Neural cell (in vitro differentiated cells): Measurements from ENCODE around the gene MYO3B. TPM values are rescaled to one million over a fixed set of nuclear protein-coding genes. Genes with fewer than 3 reads are reported as not detected.

Experiments
- H2AFZ ChIP-seq: fragments of 200-600, 300-800 bp; sonication (generic), shearing (Covaris generic); 2 replicates; pipeline ENCODE4 v1.6.0; 2014; ENCODE audit warnings: low read depth, mild to moderate bottlenecking, antibody characterized with exemption, low read length, moderate library complexity
- H3F3A ChIP-seq: fragments of 200-600 bp; shearing (Covaris generic); 2 replicates; pipeline ENCODE4 v1.6.1; 2016; ENCODE audit warnings: mild to moderate bottlenecking, moderate library complexity, mixed read lengths, antibody characterized with exemption, low read length; ENCODE audit not compliant: insufficient read depth, poor library complexity, severe bottlenecking
- H3K27ac ChIP-seq: fragments of 200-600, 300-800 bp; sonication (generic), shearing (Covaris generic); 2 replicates; pipeline ENCODE4 v1.5.1; 2014; ENCODE audit warnings: mild to moderate bottlenecking, low read length, moderate library complexity
- H3K27me3 ChIP-seq: fragments of 300-800, 200-600 bp; sonication (generic), shearing (Covaris generic); 2 replicates; pipeline ENCODE4 v1.6.0; 2014; ENCODE audit warnings: mild to moderate bottlenecking, low read depth, low read length, moderate library complexity; ENCODE audit not compliant: insufficient read depth
- H3K36me3 ChIP-seq: fragments of 300-800, 200-600 bp; sonication (generic), shearing (Covaris generic); 2 replicates; pipeline ENCODE4 v1.5.1; 2014; ENCODE audit warnings: mild to moderate bottlenecking, antibody characterized with exemption, low read length, moderate library complexity; ENCODE audit not compliant: insufficient read depth
- H3K4me2 ChIP-seq: fragments of 300-800, 200-600 bp; sonication (generic), shearing (Covaris generic); 2 replicates; pipeline ENCODE4 v1.6.0; 2014; ENCODE audit warnings: mild to moderate bottlenecking, low read length
- H3K4me3 ChIP-seq: fragments of 300-800, 200-600 bp; sonication (generic), shearing (Covaris generic); 2 replicates; pipeline ENCODE4 v1.5.1; 2014; ENCODE audit warnings: mild to moderate bottlenecking, low read length, moderate library complexity
- H3K79me2 ChIP-seq: fragments of 200-600 bp; shearing (Covaris generic); replicated peaks from 2 replicates; pipeline ENCODE4 v1.6.0; 2014; ENCODE audit warnings: mild to moderate bottlenecking, low read length, moderate library complexity; ENCODE audit not compliant: insufficient read depth
- H3K9ac ChIP-seq: fragments of 300-800, 200-600 bp; sonication (generic), shearing (Covaris generic); 2 replicates; pipeline ENCODE4 v1.6.1; 2016; ENCODE audit warnings: mild to moderate bottlenecking, low read length, mixed read lengths
- H3K9me2 ChIP-seq: fragments of 200-600 bp; shearing (Covaris generic); 2 replicates; pipeline ENCODE4 v1.6.1; 2016; ENCODE audit warnings: mild to moderate bottlenecking, low read length, mixed read lengths; ENCODE audit not compliant: insufficient read depth
- H3K9me3 ChIP-seq: fragments of 200-600, 300-800 bp; sonication (generic), shearing (Covaris generic); 2 replicates; pipeline ENCODE4 v1.6.1; 2016; ENCODE audit warnings: mild to moderate bottlenecking, mixed run types, low read length, moderate library complexity, mixed read lengths
- H4K20me1 ChIP-seq: fragments of 200-600 bp; shearing (Covaris generic); 2 replicates; pipeline ENCODE4 v1.6.1; 2016; ENCODE audit warnings: mild to moderate bottlenecking, mixed run types; ENCODE audit not compliant: insufficient read depth
- EP300 ChIP-seq: fragments of 450-650 bp; conservative IDR thresholded peaks from 2 replicates; pipeline ENCODE4 v1.6.1; 2014; ENCODE audit warnings: antibody characterized with exemption, mild to moderate bottlenecking, moderate library complexity; ENCODE audit not compliant: poor library complexity, severe bottlenecking
- EZH2 ChIP-seq: fragments of 200-600, 300-800 bp; shearing (Covaris generic), sonication (generic); IDR thresholded peaks from 2 replicates; pipeline ENCODE4 v1.6.1; 2014; ENCODE audit warnings: antibody characterized with exemption, low read length, borderline replicate concordance, mild to moderate bottlenecking; ENCODE audit not compliant: insufficient read depth, poor library complexity, severe bottlenecking
- MXI1 ChIP-seq: fragments of 450-650 bp; conservative IDR thresholded peaks from 2 replicates; pipeline ENCODE4 v1.6.1; 2014; ENCODE audit warnings: antibody characterized with exemption, mild to moderate bottlenecking; ENCODE audit not compliant: poor library complexity, severe bottlenecking
- POLR2AphosphoS5 ChIP-seq: IDR thresholded peaks from 2 replicates; pipeline ENCODE4 v1.6.1; 2012
- RAD21 ChIP-seq: fragments of 450-650 bp; conservative IDR thresholded peaks from 2 replicates; pipeline ENCODE4 v1.6.1; 2014; ENCODE audit warnings: antibody characterized with exemption, mild to moderate bottlenecking, moderate library complexity
- SMC3 ChIP-seq: fragments of 450-650 bp; conservative IDR thresholded peaks from 2 replicates; pipeline ENCODE4 v1.6.1; 2014; ENCODE audit warnings: antibody characterized with exemption, mild to moderate bottlenecking, moderate library complexity; ENCODE audit not compliant: poor library complexity
- TAF1 ChIP-seq: IDR thresholded peaks from 2 replicates; pipeline ENCODE4 v1.6.1; 2012; ENCODE audit warnings: low read depth
- polyA plus RNA-seq: library from polyadenylated mRNA; depleted of rRNA; stranded (reverse); fragments of >200 nt; gene quantifications from 2 replicates; pipeline ENCODE4 v1.2.3, GENCODE V29; 2014
- TF ChIP-seq, protein P1 (sequence below): fragments of 450-650 bp; IDR thresholded peaks from 2 replicates; pipeline ENCODE4 v1.5.1; 2014; ENCODE audit warnings: antibody characterized with exemption, mild to moderate bottlenecking, moderate library complexity; ENCODE audit not compliant: poor library complexity, severe bottlenecking
- TF ChIP-seq, protein P2 (sequence below): IDR thresholded peaks from 2 replicates; pipeline ENCODE4 v1.6.1; 2012; ENCODE audit warnings: borderline replicate concordance

MYO3B gene
- polyA plus RNA-seq, 1 donor from 2014 or later = 0.11 TPM

DNA sequence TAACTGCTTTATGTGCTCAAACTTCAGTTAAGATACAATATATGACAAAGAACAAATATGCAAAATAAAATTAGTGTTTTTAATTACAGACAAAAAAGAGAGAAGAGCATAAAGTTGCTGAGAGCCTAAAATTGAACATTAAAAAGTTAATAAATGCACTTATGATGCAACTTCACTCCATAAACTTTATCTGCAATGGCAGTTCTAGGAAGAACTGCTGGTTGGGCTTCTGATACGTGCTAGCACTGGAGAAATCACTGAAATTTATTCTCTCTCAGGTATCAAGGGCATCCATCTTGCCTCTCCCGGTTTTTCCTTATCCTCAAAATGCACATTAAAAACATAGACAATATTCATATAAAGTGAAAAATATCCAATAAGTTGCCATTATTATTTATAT is 35.7 kb downstream of the MYO3B start:
- Histone ChIP-seq H3K36me3 (no peaks in the 10 kb centered on the region), H3K4me3 (no peak overlapping the region), H3K9ac (no peak overlapping the region), H3K27me3 (no peaks in the 10 kb centered on the region), H3F3A (no peaks in the 10 kb centered on the region), H4K20me1 (no peaks in the 10 kb centered on the region), H3K9me3 (no peaks in the 10 kb centered on the region), H3K4me2 (no peak overlapping the region), H3K27ac (no peak overlapping the region), H2AFZ (no peak overlapping the region), H3K9me2 (no peaks in the 10 kb centered on the region), H3K79me2 (no peaks in the 10 kb centered on the region)
- TF ChIP-seq MXI1 (no peak), EP300 (no peak), TAF1 (no peak)
- TF ChIP-seq, protein P1, sequence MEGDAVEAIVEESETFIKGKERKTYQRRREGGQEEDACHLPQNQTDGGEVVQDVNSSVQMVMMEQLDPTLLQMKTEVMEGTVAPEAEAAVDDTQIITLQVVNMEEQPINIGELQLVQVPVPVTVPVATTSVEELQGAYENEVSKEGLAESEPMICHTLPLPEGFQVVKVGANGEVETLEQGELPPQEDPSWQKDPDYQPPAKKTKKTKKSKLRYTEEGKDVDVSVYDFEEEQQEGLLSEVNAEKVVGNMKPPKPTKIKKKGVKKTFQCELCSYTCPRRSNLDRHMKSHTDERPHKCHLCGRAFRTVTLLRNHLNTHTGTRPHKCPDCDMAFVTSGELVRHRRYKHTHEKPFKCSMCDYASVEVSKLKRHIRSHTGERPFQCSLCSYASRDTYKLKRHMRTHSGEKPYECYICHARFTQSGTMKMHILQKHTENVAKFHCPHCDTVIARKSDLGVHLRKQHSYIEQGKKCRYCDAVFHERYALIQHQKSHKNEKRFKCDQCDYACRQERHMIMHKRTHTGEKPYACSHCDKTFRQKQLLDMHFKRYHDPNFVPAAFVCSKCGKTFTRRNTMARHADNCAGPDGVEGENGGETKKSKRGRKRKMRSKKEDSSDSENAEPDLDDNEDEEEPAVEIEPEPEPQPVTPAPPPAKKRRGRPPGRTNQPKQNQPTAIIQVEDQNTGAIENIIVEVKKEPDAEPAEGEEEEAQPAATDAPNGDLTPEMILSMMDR = no peak

- H3K9ac ChIP-seq = no peak overlapping the region
- no peak overlapping the region for H3K4me2 ChIP-seq
- H3K27me3 ChIP-seq = no peaks in the 10 kb centered on the region
- H3K36me3 ChIP-seq = no peaks in the 10 kb centered on the region
- H3K4me3 ChIP-seq = no peak overlapping the region
- peak overlapping the region; percentile 40 for H3K27ac ChIP-seq
- no peaks in the 10 kb centered on the region for H4K20me1 ChIP-seq
- no peaks in the 10 kb centered on the region for H3K79me2 ChIP-seq
- H2AFZ ChIP-seq = no peak overlapping the region
- no peaks in the 10 kb centered on the region for H3K9me2 ChIP-seq
- TF ChIP-seq RAD21 = no peak
- TF ChIP-seq EP300 = peak; percentile 52
- no peaks in the 10 kb centered on the region for H3F3A ChIP-seq
- no peaks in the 10 kb centered on the region for H3K9me3 ChIP-seq
These were observed 36.5 kb downstream of the MYO3B start for GRCh38 chr2:170214309-170214948.

- H3K4me2 ChIP-seq = no peak overlapping the region
- peak overlapping the region; percentile 40 for H3K27ac ChIP-seq
- no peaks in the 10 kb centered on the region for H3K79me2 ChIP-seq
- H3K9me2 ChIP-seq = no peaks in the 10 kb centered on the region
- no peak overlapping the region for H3K9ac ChIP-seq
- no peaks in the 10 kb centered on the region for H3F3A ChIP-seq
- no peaks in the 10 kb centered on the region for H4K20me1 ChIP-seq
- no peak for TF ChIP-seq EZH2
- no peak for TF ChIP-seq RAD21
- no peak for TF ChIP-seq EP300
- TF ChIP-seq POLR2AphosphoS5 = no peak
- TF ChIP-seq, protein P1 = no peak
- no peak for TF ChIP-seq TAF1
- TF ChIP-seq SMC3 = no peak
- TF ChIP-seq, protein P2, sequence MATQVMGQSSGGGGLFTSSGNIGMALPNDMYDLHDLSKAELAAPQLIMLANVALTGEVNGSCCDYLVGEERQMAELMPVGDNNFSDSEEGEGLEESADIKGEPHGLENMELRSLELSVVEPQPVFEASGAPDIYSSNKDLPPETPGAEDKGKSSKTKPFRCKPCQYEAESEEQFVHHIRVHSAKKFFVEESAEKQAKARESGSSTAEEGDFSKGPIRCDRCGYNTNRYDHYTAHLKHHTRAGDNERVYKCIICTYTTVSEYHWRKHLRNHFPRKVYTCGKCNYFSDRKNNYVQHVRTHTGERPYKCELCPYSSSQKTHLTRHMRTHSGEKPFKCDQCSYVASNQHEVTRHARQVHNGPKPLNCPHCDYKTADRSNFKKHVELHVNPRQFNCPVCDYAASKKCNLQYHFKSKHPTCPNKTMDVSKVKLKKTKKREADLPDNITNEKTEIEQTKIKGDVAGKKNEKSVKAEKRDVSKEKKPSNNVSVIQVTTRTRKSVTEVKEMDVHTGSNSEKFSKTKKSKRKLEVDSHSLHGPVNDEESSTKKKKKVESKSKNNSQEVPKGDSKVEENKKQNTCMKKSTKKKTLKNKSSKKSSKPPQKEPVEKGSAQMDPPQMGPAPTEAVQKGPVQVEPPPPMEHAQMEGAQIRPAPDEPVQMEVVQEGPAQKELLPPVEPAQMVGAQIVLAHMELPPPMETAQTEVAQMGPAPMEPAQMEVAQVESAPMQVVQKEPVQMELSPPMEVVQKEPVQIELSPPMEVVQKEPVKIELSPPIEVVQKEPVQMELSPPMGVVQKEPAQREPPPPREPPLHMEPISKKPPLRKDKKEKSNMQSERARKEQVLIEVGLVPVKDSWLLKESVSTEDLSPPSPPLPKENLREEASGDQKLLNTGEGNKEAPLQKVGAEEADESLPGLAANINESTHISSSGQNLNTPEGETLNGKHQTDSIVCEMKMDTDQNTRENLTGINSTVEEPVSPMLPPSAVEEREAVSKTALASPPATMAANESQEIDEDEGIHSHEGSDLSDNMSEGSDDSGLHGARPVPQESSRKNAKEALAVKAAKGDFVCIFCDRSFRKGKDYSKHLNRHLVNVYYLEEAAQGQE = no peak
- TF ChIP-seq MXI1 = no peak
- no peak overlapping the region for H3K4me3 ChIP-seq
- H3K27me3 ChIP-seq = no peaks in the 10 kb centered on the region
- H3K9me3 ChIP-seq = no peaks in the 10 kb centered on the region
- H2AFZ ChIP-seq = no peak overlapping the region
- no peaks in the 10 kb centered on the region for H3K36me3 ChIP-seq
These were observed 37.1 kb downstream of the MYO3B start for GRCh38 chr2:170215021-170215420.
